Measurements from ENCODE around the gene SORBS1.

GRCh38 chr10:95411635-95412034 is 149.5 kb downstream of the SORBS1 start:
- TF ChIP-seq CTCF (IDR thresholded peaks at IDR 0.05), result no peak
- TF ChIP-seq EZH2 (IDR thresholded peaks at IDR 0.05), result no peak

Data from neural progenitor cell (in vitro differentiated cells).